Measurements from ENCODE around the gene PPP2R3A.

The PPP2R3A gene

DNA sequence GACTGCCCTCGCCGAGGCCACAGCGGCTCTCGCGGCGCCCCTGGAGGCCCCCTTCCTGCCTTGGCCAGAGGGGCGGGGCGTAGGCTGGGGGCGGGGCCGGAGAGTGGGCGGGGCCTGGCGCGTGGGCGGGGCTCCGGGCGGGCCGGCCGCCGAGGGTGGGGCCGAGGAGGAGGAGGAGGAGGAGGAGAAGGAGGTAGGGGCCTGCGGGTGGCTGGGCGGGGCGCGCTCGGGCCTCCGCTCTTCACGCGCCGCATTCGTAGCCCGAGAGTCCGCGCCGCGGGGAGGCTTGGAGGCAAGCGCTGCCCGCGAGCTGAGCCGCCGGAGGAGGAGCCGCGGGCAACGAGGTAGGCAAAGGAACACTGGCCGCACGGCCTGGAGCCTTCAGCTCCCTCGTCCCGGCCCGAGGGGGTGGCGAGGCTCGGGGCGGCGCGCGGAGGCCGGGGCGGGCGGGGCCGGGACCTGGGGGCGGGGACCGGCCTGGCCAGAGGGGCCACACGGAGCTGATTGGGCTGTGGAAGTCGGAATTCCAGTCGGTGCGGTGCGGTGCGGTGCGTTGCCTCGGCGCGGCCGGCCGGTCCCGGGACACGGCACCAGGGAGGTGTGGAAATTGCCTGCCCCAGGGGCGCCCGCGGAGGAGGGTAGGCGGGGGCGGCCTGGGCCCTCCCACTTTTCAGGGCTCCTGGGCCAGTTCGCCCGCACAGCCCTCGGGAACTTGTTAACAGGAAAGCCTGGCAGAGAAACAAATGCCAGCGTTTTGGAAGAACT is at the start of gene PPP2R3A:
Gene PPP2R3A (plus strand): TSS at position 223 of the 765 bp plus-strand sequence. CDS start 35,771 bp downstream, outside the sequence.
- H3K9me3 ChIP-seq (ENCODE audit: control insufficient read depth, insufficient read depth, low read length) = no peaks in the 10 kb centered on the region
- peaks cover 23% of the 10 kb centered on the region for H3K4me1 ChIP-seq (ENCODE audit: control insufficient read depth, insufficient read depth, low read length)
- H3K9ac ChIP-seq (ENCODE audit: low read depth, low read length) = peak within 1 kb of the TSS; percentile 57
- H3K4me3 ChIP-seq (ENCODE audit: low read depth, low read length) = peak within 1 kb of the TSS; percentile 66
- no peaks in the 10 kb centered on the region for H3K27me3 ChIP-seq (ENCODE audit: control insufficient read depth, insufficient read depth, low read length)
- no peaks in the 10 kb centered on the region for H3K36me3 ChIP-seq (ENCODE audit: control insufficient read depth, insufficient read depth, low read length)

DNA sequence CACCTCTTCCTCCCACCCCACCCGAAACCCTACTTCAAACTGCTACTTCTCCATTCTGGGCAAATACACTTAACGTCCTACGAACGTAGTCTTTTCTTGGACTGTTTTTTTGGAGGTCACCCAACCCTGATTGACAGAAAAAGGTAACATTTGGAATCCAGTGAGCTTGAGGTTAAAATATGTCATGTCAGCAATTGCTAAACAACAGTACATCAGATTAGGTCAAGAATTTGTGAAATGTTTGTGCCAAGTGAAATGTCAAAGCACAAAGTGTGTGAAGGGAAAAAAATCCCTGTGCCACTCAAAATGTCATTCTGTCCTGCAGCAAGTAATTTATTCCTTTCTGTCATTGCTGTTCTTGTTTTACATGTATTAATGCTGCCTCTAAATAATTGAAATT is 49.2 kb upstream of the PPP2R3A start:
- H3K9me3 ChIP-seq (ENCODE audit: control insufficient read depth, insufficient read depth, low read length) = no peaks in the 10 kb centered on the region
- H3K9ac ChIP-seq (ENCODE audit: low read depth, low read length) = no peak overlapping the region
- no peaks in the 10 kb centered on the region for H3K27me3 ChIP-seq (ENCODE audit: control insufficient read depth, insufficient read depth, low read length)
- H3K4me1 ChIP-seq (ENCODE audit: control insufficient read depth, insufficient read depth, low read length) = peaks cover 5% of the 10 kb centered on the region
- no peak overlapping the region for H3K4me3 ChIP-seq (ENCODE audit: low read depth, low read length)
- H3K36me3 ChIP-seq (ENCODE audit: control insufficient read depth, insufficient read depth, low read length) = peaks cover 2% of the 10 kb centered on the region

GRCh38 chr3:135917076-135917475 is 48.5 kb upstream of the PPP2R3A start:
- Histone ChIP-seq H3K4me3 (ENCODE audit: low read depth, low read length) (no peak overlapping the region), H3K36me3 (ENCODE audit: control insufficient read depth, insufficient read depth, low read length) (peaks cover 2% of the 10 kb centered on the region), H3K9me3 (ENCODE audit: control insufficient read depth, insufficient read depth, low read length) (no peaks in the 10 kb centered on the region), H3K9ac (ENCODE audit: low read depth, low read length) (no peak overlapping the region), H3K27me3 (ENCODE audit: control insufficient read depth, insufficient read depth, low read length) (no peaks in the 10 kb centered on the region), H3K4me1 (ENCODE audit: control insufficient read depth, insufficient read depth, low read length) (peaks cover 5% of the 10 kb centered on the region)

DNA sequence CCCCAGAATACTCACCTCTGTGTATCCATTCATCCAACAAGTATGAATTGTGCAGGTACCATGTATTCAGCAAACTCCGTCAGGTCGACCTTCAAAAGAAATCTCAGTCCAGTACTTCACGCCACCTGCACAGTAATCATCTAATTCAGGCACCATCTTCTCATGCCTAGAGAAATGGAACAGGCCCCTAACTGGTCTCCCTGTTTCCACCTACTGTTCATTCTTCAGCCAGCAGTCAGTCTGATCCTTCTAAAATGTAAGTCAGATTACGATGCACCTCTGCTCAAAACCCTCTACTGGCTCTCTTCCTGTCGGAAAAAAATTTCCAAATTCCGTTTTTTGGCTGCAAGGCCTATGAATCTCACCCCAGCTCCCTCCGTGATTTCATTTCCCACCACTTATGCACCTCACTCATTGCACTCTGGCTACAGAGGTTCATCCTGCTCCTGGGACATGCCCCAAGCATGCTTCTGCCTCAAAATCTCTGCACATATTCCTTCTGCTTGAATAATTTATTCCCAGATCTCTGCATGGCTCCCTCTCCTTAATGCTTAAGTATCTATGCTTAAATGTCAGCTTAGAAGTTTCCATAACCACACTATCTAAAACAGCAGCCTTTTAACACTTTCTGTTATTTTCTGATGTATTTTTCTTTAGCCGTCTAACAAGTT is 47.5 kb upstream of the PPP2R3A start:
- no peak overlapping the region for H3K9ac ChIP-seq (ENCODE audit: low read depth, low read length)
- H3K4me1 ChIP-seq (ENCODE audit: control insufficient read depth, insufficient read depth, low read length) = peaks cover 5% of the 10 kb centered on the region
- peaks cover 2% of the 10 kb centered on the region for H3K36me3 ChIP-seq (ENCODE audit: control insufficient read depth, insufficient read depth, low read length)
- no peak overlapping the region for H3K4me3 ChIP-seq (ENCODE audit: low read depth, low read length)
- H3K27me3 ChIP-seq (ENCODE audit: control insufficient read depth, insufficient read depth, low read length) = no peaks in the 10 kb centered on the region
- no peaks in the 10 kb centered on the region for H3K9me3 ChIP-seq (ENCODE audit: control insufficient read depth, insufficient read depth, low read length)

GRCh38 chr3:135918600-135918999 is 46.9 kb upstream of the PPP2R3A start:
- peaks cover 2% of the 10 kb centered on the region for H3K36me3 ChIP-seq (ENCODE audit: control insufficient read depth, insufficient read depth, low read length)
- no peaks in the 10 kb centered on the region for H3K9me3 ChIP-seq (ENCODE audit: control insufficient read depth, insufficient read depth, low read length)
- no peaks in the 10 kb centered on the region for H3K27me3 ChIP-seq (ENCODE audit: control insufficient read depth, insufficient read depth, low read length)
- H3K4me1 ChIP-seq (ENCODE audit: control insufficient read depth, insufficient read depth, low read length) = peaks cover 5% of the 10 kb centered on the region
- no peak overlapping the region for H3K4me3 ChIP-seq (ENCODE audit: low read depth, low read length)
- no peak overlapping the region for H3K9ac ChIP-seq (ENCODE audit: low read depth, low read length)

GRCh38 chr3:135920275-135920674 is 45.3 kb upstream of the PPP2R3A start:
- H3K9me3 ChIP-seq (ENCODE audit: control insufficient read depth, insufficient read depth, low read length) = no peaks in the 10 kb centered on the region
- peaks cover 11% of the 10 kb centered on the region for H3K4me1 ChIP-seq (ENCODE audit: control insufficient read depth, insufficient read depth, low read length)
- H3K4me3 ChIP-seq (ENCODE audit: low read depth, low read length) = no peak overlapping the region
- H3K27me3 ChIP-seq (ENCODE audit: control insufficient read depth, insufficient read depth, low read length) = no peaks in the 10 kb centered on the region
- H3K9ac ChIP-seq (ENCODE audit: low read depth, low read length) = no peak overlapping the region
- peaks cover 2% of the 10 kb centered on the region for H3K36me3 ChIP-seq (ENCODE audit: control insufficient read depth, insufficient read depth, low read length)

DNA sequence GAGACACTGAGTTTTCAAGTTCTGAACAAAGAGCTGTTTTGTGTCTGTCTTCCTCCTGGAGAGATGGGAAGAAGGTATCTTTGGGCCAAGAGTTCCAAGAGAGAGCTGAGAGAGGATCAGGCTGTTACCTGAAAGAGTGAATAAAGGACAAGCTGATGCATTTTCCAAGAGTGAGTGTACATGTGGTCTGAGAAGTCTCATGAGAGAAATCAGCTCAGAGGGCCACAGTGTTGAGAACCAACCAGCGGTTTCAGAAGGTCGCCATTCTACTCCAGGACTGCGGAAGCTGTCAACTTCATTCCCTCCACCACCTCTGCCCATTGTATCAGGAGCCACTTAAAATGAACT is 42.7 kb upstream of the PPP2R3A start:
- Histone ChIP-seq H3K9ac (ENCODE audit: low read depth, low read length) (no peak overlapping the region), H3K9me3 (ENCODE audit: control insufficient read depth, insufficient read depth, low read length) (no peaks in the 10 kb centered on the region), H3K4me1 (ENCODE audit: control insufficient read depth, insufficient read depth, low read length) (peaks cover 11% of the 10 kb centered on the region), H3K36me3 (ENCODE audit: control insufficient read depth, insufficient read depth, low read length) (no peaks in the 10 kb centered on the region), H3K4me3 (ENCODE audit: low read depth, low read length) (no peak overlapping the region), H3K27me3 (ENCODE audit: control insufficient read depth, insufficient read depth, low read length) (no peaks in the 10 kb centered on the region)

- no peak overlapping the region for H3K4me3 ChIP-seq (ENCODE audit: low read depth, low read length)
- H3K36me3 ChIP-seq (ENCODE audit: control insufficient read depth, insufficient read depth, low read length) = no peaks in the 10 kb centered on the region
- peaks cover 6% of the 10 kb centered on the region for H3K4me1 ChIP-seq (ENCODE audit: control insufficient read depth, insufficient read depth, low read length)
- no peak overlapping the region for H3K9ac ChIP-seq (ENCODE audit: low read depth, low read length)
- H3K9me3 ChIP-seq (ENCODE audit: control insufficient read depth, insufficient read depth, low read length) = no peaks in the 10 kb centered on the region
- no peaks in the 10 kb centered on the region for H3K27me3 ChIP-seq (ENCODE audit: control insufficient read depth, insufficient read depth, low read length)
Observed at GRCh38 chr3:135924506-135924905, 41.0 kb upstream of the PPP2R3A start.

- no peaks in the 10 kb centered on the region for H3K27me3 ChIP-seq (ENCODE audit: control insufficient read depth, insufficient read depth, low read length)
- no peak overlapping the region for H3K9ac ChIP-seq (ENCODE audit: low read depth, low read length)
- H3K36me3 ChIP-seq (ENCODE audit: control insufficient read depth, insufficient read depth, low read length) = no peaks in the 10 kb centered on the region
- H3K9me3 ChIP-seq (ENCODE audit: control insufficient read depth, insufficient read depth, low read length) = no peaks in the 10 kb centered on the region
- no peak overlapping the region for H3K4me3 ChIP-seq (ENCODE audit: low read depth, low read length)
- peaks cover 6% of the 10 kb centered on the region for H3K4me1 ChIP-seq (ENCODE audit: control insufficient read depth, insufficient read depth, low read length)
Observed at GRCh38 chr3:135926664-135927063, 38.9 kb upstream of the PPP2R3A start.

GRCh38 chr3:135927155-135927554 is 38.4 kb upstream of the PPP2R3A start:
- no peaks in the 10 kb centered on the region for H3K27me3 ChIP-seq (ENCODE audit: control insufficient read depth, insufficient read depth, low read length)
- no peak overlapping the region for H3K9ac ChIP-seq (ENCODE audit: low read depth, low read length)
- H3K4me3 ChIP-seq (ENCODE audit: low read depth, low read length) = no peak overlapping the region
- peaks cover 6% of the 10 kb centered on the region for H3K4me1 ChIP-seq (ENCODE audit: control insufficient read depth, insufficient read depth, low read length)
- no peaks in the 10 kb centered on the region for H3K9me3 ChIP-seq (ENCODE audit: control insufficient read depth, insufficient read depth, low read length)
- no peaks in the 10 kb centered on the region for H3K36me3 ChIP-seq (ENCODE audit: control insufficient read depth, insufficient read depth, low read length)

DNA sequence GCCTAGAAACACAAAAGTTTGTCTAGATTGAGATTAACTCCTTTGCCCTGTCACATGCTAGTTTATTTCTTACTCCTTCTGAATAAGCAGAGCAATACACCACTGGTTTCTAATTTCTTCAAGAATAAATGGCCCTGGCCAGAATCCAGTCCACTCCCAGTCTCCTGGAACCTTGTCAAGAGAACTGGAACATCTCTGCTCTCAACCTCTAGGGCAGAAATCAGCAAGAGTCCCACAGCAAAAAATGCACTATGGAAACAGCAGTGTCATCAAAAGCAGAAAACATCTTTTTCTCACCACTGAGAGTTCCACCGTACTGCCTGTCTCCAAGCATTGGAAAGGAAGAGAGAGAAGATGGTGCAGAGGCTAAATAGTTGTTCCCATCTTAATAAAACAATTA is 35.9 kb upstream of the PPP2R3A start:
- H3K9me3 ChIP-seq (ENCODE audit: control insufficient read depth, insufficient read depth, low read length) = no peaks in the 10 kb centered on the region
- H3K9ac ChIP-seq (ENCODE audit: low read depth, low read length) = no peak overlapping the region

DNA sequence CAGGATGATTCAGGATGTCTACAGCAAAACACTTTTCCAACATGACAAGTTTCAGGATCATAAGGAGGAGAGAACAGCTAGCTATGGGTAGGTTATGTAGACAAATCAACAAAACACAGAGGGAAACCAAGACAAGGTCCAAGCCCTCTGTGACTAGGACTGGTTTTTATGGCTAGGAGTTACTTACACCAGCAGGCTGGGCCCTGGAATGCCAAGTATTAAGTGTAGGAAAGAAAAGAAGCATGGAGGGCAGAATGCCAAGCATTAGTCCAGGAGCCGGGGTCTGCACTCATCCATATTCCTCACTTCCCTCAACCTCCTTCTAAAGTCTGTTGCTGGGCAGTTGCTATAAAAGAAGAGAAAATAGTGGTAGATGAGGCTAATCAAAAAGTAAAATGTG is 35.3 kb upstream of the PPP2R3A start:
- H3K27me3 ChIP-seq (ENCODE audit: control insufficient read depth, insufficient read depth, low read length) = no peaks in the 10 kb centered on the region
- H3K36me3 ChIP-seq (ENCODE audit: control insufficient read depth, insufficient read depth, low read length) = no peaks in the 10 kb centered on the region
- H3K4me3 ChIP-seq (ENCODE audit: low read depth, low read length) = no peak overlapping the region
- H3K9me3 ChIP-seq (ENCODE audit: control insufficient read depth, insufficient read depth, low read length) = no peaks in the 10 kb centered on the region
- no peak overlapping the region for H3K9ac ChIP-seq (ENCODE audit: low read depth, low read length)
- no peaks in the 10 kb centered on the region for H3K4me1 ChIP-seq (ENCODE audit: control insufficient read depth, insufficient read depth, low read length)

More for the DNA sequence above, 35.9 kb upstream of the PPP2R3A start:
- Histone ChIP-seq H3K36me3 (ENCODE audit: control insufficient read depth, insufficient read depth, low read length) (no peaks in the 10 kb centered on the region), H3K4me1 (ENCODE audit: control insufficient read depth, insufficient read depth, low read length) (peaks cover 4% of the 10 kb centered on the region), H3K27me3 (ENCODE audit: control insufficient read depth, insufficient read depth, low read length) (no peaks in the 10 kb centered on the region), H3K4me3 (ENCODE audit: low read depth, low read length) (no peak overlapping the region)
